AG04450 (cell line): ENCODE data around the gene FANCC. TPM values are rescaled to one million over a fixed set of nuclear protein-coding genes. Genes with fewer than 3 reads are reported as not detected.
"Not testable (repeated sequence)": the region's sequence is repeated elsewhere in the genome, so short reads cannot be mapped to it uniquely, and the experiment has no call there.

Source experiments
- CTCF ChIA-PET: fragments of 300-600, 350-600 bp; formaldehyde crosslinking; extraction: SDS; loops from one replicate; lab custom pipeline; 2022; ENCODE audit warnings: antibody characterized with exemption, inconsistent platforms; lab: Charles Lee
- POLR2A ChIA-PET: fragments of 350-600 bp; formaldehyde crosslinking; extraction: SDS; loops from one replicate; lab custom pipeline; 2021; ENCODE audit warnings: antibody characterized with exemption, inconsistent platforms; lab: Yijun Ruan, JAX
- DNase-seq: peaks from one replicate; pipeline ENCODE4 v3.0.0-alpha.2; 2011; ENCODE audit warnings: low read depth, low spot score
- H3K27ac ChIP-seq: one replicate; pipeline ENCODE4 v1.5.1; 2012; ENCODE audit warnings: low read depth, low read length, control low read depth
- H3K27me3 ChIP-seq: one replicate; pipeline ENCODE4 v1.6.0; 2012; ENCODE audit warnings: low read length; ENCODE audit not compliant: control insufficient read depth, insufficient read depth
- H3K4me3 ChIP-seq: 2 replicates; pipeline ENCODE4 v1.5.1; 2011; ENCODE audit warnings: mild to moderate bottlenecking, low read depth, low read length, control low read depth
- H3K9me3 ChIP-seq: 2 replicates; pipeline ENCODE4 v1.5.1; 2012; ENCODE audit warnings: low read length; ENCODE audit not compliant: control insufficient read depth, insufficient read depth
- CTCF ChIP-seq: IDR thresholded peaks from 2 replicates; pipeline ENCODE4 v1.5.1; 2011; ENCODE audit warnings: low read depth, low read length, control low read depth, inconsistent platforms
- polyA plus RNA-seq: library from polyadenylated mRNA; depleted of rRNA; stranded (reverse); fragments of >200 nt; gene quantifications from 2 replicates; pipeline ENCODE4 v1.2.3, GENCODE V29; 2011

The FANCC gene
- polyA plus RNA-seq, 1 experiment: 10.8 TPM

- CTCF ChIA-PET: interaction anchor here (2.0 to 4.9 kb wide), 2 partner anchors 36 to 60 kb away, joined by 8 to 16 read pairs; no protein-coding TSS in a partner anchor
- H3K27ac ChIP-seq: no peak overlapping the region
- POLR2A ChIA-PET: no interaction called here
- H3K4me3 ChIP-seq: no peak overlapping the region
- H3K9me3 ChIP-seq: no peaks in the 10 kb centered on the region
- no peak for TF ChIP-seq CTCF
- no peaks in the 10 kb centered on the region for H3K27me3 ChIP-seq
- no peak for DNase-seq
These were observed 113.2 kb downstream of the FANCC start for GRCh38 chr9:95204310-95204709.

- H3K4me3 ChIP-seq, H3K9me3 ChIP-seq, DNase-seq, POLR2A ChIA-PET, H3K27me3 ChIP-seq, H3K27ac ChIP-seq: not testable (repeated sequence)
- CTCF ChIA-PET: interaction anchor here (0.7 to 4.9 kb wide), 2 partner anchors 35 to 61 kb away, joined by 3 to 16 read pairs; no protein-coding TSS in a partner anchor
These were observed 114.5 kb downstream of the FANCC start for GRCh38 chr9:95203019-95203418.

- no peak for DNase-seq
- H3K9me3 ChIP-seq: no peaks in the 10 kb centered on the region
- no peak overlapping the region for H3K4me3 ChIP-seq
- POLR2A ChIA-PET: no interaction called here
- no peaks in the 10 kb centered on the region for H3K27me3 ChIP-seq
- CTCF ChIA-PET: interaction anchor here (1.2 to 4.9 kb wide), 2 partner anchors 22 to 34 kb away, joined by 8 to 16 read pairs; no protein-coding TSS in a partner anchor
- no peak overlapping the region for H3K27ac ChIP-seq
- no peak for TF ChIP-seq CTCF
These were observed 115.3 kb downstream of the FANCC start for GRCh38 chr9:95202076-95202681.

GRCh38 chr9:95201206-95201605 is 116.3 kb downstream of the FANCC start:
- no peak for DNase-seq
- POLR2A ChIA-PET: no interaction called here
- H3K27ac ChIP-seq: no peak overlapping the region
- H3K27me3 ChIP-seq: no peaks in the 10 kb centered on the region
- H3K9me3 ChIP-seq: no peaks in the 10 kb centered on the region
- CTCF ChIA-PET: interaction anchor here (1.2 to 4.9 kb wide), 2 partner anchors 21 to 33 kb away, joined by 8 to 16 read pairs; no protein-coding TSS in a partner anchor
- TF ChIP-seq CTCF: no peak
- H3K4me3 ChIP-seq: no peak overlapping the region

- Histone ChIP-seq H3K4me3 (no peak overlapping the region), H3K9me3 (no peaks in the 10 kb centered on the region), H3K27ac (no peak overlapping the region), H3K27me3 (no peaks in the 10 kb centered on the region)
- no peak for DNase-seq
- TF ChIP-seq CTCF: no peak
- CTCF ChIA-PET: interaction anchor here (1.4 kb wide), 1 partner anchor 30 kb away, joined by 3 read pairs; no protein-coding TSS in a partner anchor
- POLR2A ChIA-PET: interaction anchor here (0.7 kb wide), 1 partner anchor 8 kb away, joined by 3 read pairs; no protein-coding TSS in a partner anchor
These were observed 119.7 kb downstream of the FANCC start for GRCh38 chr9:95197692-95198271.
